K562 (cell line): ENCODE measurements around the gene LOXHD1. TPM values are rescaled to one million over a fixed set of nuclear protein-coding genes. Genes with fewer than 3 reads are reported as not detected.

Experiments
- ATAC-seq: fragments of 200-7000 bp; cut with Tn5 transposase; 3 replicates; pipeline ENCODE4 v1.9.1; 2020; ENCODE audit warnings: moderate library complexity
- BruUV-seq: library from RNA; stranded (reverse); fragments of 400-500 nt; replicated peaks from 2 replicates; lab custom pipeline; 2021; lab: Mats Ljungman, UMichigan
- CTCF ChIA-PET: fragments of 300-600 bp; formaldehyde crosslinking; extraction: SDS; loops from one replicate; lab custom pipeline; 2021; ENCODE audit warnings: low intra/inter-chr PET ratio; lab: Yijun Ruan, JAX
- POLR2A ChIA-PET: fragments of 300-600, 350-650 bp; sonication (Branson Sonifier 250); formaldehyde crosslinking; extraction: SDS; loops from one replicate; lab custom pipeline; 2021; ENCODE audit warnings: antibody characterized with exemption, inconsistent platforms; lab: Yijun Ruan, JAX
- DNase-seq, 4 experiments: peaks; one replicate each; pipeline versions ENCODE4 v3.0.0 to v3.0.0-alpha.2; 2011 to 2018; ENCODE audit warnings: low spot score in 3 of 4, mixed read lengths in 3 of 4; ENCODE audit errors: extremely low read depth in 1 of 4
- FAIRE-seq: peaks from 2 replicates; lab custom pipeline; 2011; peaks lifted over from hg19 to GRCh38; lab: Jason Lieb, UNC
- H2AFZ ChIP-seq: 2 replicates; pipeline ENCODE4 v1.6.0; 2011; ENCODE audit warnings: low read depth, low read length, control low read depth, inconsistent platforms
- H3K27ac ChIP-seq: fragments of 200-600 bp; 3 replicates; pipeline ENCODE4 v1.8.0; 2011; ENCODE audit warnings: low read depth, mild to moderate bottlenecking, control low read depth, inconsistent platforms, low read length, moderate library complexity, mixed read lengths; ENCODE audit errors: extremely low read depth
- H3K27me3 ChIP-seq, 2 experiments: fragments of 300-600 bp in 1 of 2; 2 replicates in 1 of 2; 3 replicates in 1 of 2; pipeline versions ENCODE4 v1.6.0 to v1.8.0; 2011; ENCODE audit warnings: inconsistent platforms in 2 of 2, low read length in 2 of 2, mild to moderate bottlenecking in 1 of 2, mixed read lengths in 1 of 2, moderate library complexity in 1 of 2; ENCODE audit not compliant: control insufficient read depth in 2 of 2, insufficient read depth in 2 of 2
- H3K36me3 ChIP-seq: fragments of 300-600 bp; 3 replicates; pipeline ENCODE4 v1.8.0; 2011; ENCODE audit warnings: mild to moderate bottlenecking, low read length, inconsistent platforms; ENCODE audit not compliant: control insufficient read depth, insufficient read depth
- H3K4me1 ChIP-seq, 2 experiments: fragments of 200-600 bp in 1 of 2; replicated peaks in 1 of 2; 2 replicates in 1 of 2; 3 replicates in 1 of 2; pipeline versions ENCODE4 v1.5.1 to v1.8.0; 2011; ENCODE audit warnings: inconsistent platforms in 2 of 2, low read length in 2 of 2, mild to moderate bottlenecking in 1 of 2, mixed read lengths in 1 of 2, moderate library complexity in 1 of 2; ENCODE audit not compliant: control insufficient read depth in 2 of 2, insufficient read depth in 2 of 2
- H3K4me2 ChIP-seq: 2 replicates; pipeline ENCODE4 v1.6.1; 2011; ENCODE audit warnings: low read length, control low read depth, inconsistent platforms, mixed read lengths; ENCODE audit not compliant: insufficient read depth
- H3K4me3 ChIP-seq: fragments of 200-600 bp; sonication (generic), shearing (Covaris generic); 2 replicates; pipeline ENCODE4 v1.5.1; 2016; ENCODE audit warnings: control low read depth, inconsistent platforms
- H3K79me2 ChIP-seq: fragments of 200-600 bp; 3 replicates; pipeline ENCODE4 v1.8.0; 2011; ENCODE audit warnings: low read length, inconsistent platforms; ENCODE audit not compliant: control insufficient read depth, insufficient read depth
- H3K9ac ChIP-seq, 2 experiments: 2 replicates each; pipeline versions ENCODE4 v1.6.0 to v1.6.1; 2011; ENCODE audit warnings: low read depth in 2 of 2, low read length in 2 of 2, control low read depth in 1 of 2, inconsistent platforms in 1 of 2, mild to moderate bottlenecking in 1 of 2, mixed read lengths in 1 of 2; ENCODE audit not compliant: insufficient read depth in 1 of 2
- H3K9me1 ChIP-seq: one replicate; pipeline ENCODE4 v1.6.0; 2011; ENCODE audit warnings: inconsistent platforms, mild to moderate bottlenecking, low read length, moderate library complexity; ENCODE audit not compliant: control insufficient read depth, insufficient read depth
- H3K9me3 ChIP-seq: replicated peaks from 2 replicates; pipeline ENCODE4 v1.5.1; 2011; ENCODE audit warnings: low read depth, low read length, inconsistent platforms; ENCODE audit not compliant: control insufficient read depth, insufficient read depth
- H4K20me1 ChIP-seq: replicated peaks from 2 replicates; pipeline ENCODE4 v1.6.1; 2011; ENCODE audit warnings: low read length, inconsistent platforms, mixed read lengths; ENCODE audit not compliant: control insufficient read depth, insufficient read depth
- HDAC6 ChIP-seq: IDR thresholded peaks from 2 replicates; pipeline ENCODE4 v1.6.1; 2012; ENCODE audit warnings: low read depth, mild to moderate bottlenecking, control low read depth, inconsistent platforms, low read length, moderate library complexity
- POLR2AphosphoS5 ChIP-seq: IDR thresholded peaks from 2 replicates; pipeline ENCODE4 v1.6.1; 2011; ENCODE audit warnings: mild to moderate bottlenecking, low read depth, low read length, moderate library complexity; ENCODE audit not compliant: control insufficient read depth, insufficient read depth
- WGBS: fragments of 100-300 bp; shearing (Covaris generic); methylation state at CpG from one replicate; pipeline ENCODE4 v1.1.6; 2016; ENCODE audit warnings: low coverage, mixed read lengths; ENCODE audit not compliant: insufficient coverage; ENCODE audit errors: missing lambda C conversion rate; 5-methylcytosine and 5-hydroxymethylcytosine counted together
- in situ Hi-C: fragments of 300-500 bp; cut with MboI; formaldehyde crosslinking; loops from 4 replicates; pipeline ENCODE4 v1.15.0; 2018; ENCODE audit warnings: inconsistent platforms, mixed read lengths
- intact Hi-C: fragments of 100-400 bp; cut with micrococcal nuclease; formaldehyde crosslinking; loops from 2 replicates; pipeline ENCODE4 v1.14.2; 2022
- polyA plus RNA-seq, 8 experiments: library from polyadenylated mRNA; depleted of rRNA in 4 of 8; stranded (reverse) in 5 of 8; unstranded in 3 of 8; fragments of >200 nt; fragmentation: Nextera tagmentation in 2 of 8; fragmentation: Illumina TruSeq in 1 of 8; extraction: Ambion mirVana in 2 of 8; extraction: Trizol in 1 of 8; gene quantifications; 2 replicates each; pipeline versions ENCODE4 v1.2.1 to v1.2.3, GENCODE V29; 2011 to 2014; ENCODE audit warnings: inconsistent platforms in 1 of 8, missing spikeins in 1 of 8
- total RNA-seq, 7 experiments: library from RNA; depleted of rRNA in 6 of 7; stranded (reverse); fragments of >200 nt in 6 of 7; fragmentation: Illumina TruSeq in 2 of 7; extraction: Trizol in 2 of 7; gene quantifications; 2 replicates each; pipeline versions ENCODE4 v1.2.1 to v1.2.3, GENCODE V29; 2011 to 2021; ENCODE audit warnings: low replicate concordance in 1 of 7
- TF ChIP-seq, protein P1 (sequence below): fragments of 250-450 bp; sonication (Bioruptor Pico); IDR thresholded peaks from 2 replicates; pipeline ENCODE4 v1.4.0; 2020; ENCODE audit warnings: mild to moderate bottlenecking, moderate library complexity

LOXHD1 gene
- total and polyA plus RNA-seq, 9 of the 15 experiments (the other 6 are each of a cell fraction or from before 2014, with no cell fraction given) = not detected

DNA sequence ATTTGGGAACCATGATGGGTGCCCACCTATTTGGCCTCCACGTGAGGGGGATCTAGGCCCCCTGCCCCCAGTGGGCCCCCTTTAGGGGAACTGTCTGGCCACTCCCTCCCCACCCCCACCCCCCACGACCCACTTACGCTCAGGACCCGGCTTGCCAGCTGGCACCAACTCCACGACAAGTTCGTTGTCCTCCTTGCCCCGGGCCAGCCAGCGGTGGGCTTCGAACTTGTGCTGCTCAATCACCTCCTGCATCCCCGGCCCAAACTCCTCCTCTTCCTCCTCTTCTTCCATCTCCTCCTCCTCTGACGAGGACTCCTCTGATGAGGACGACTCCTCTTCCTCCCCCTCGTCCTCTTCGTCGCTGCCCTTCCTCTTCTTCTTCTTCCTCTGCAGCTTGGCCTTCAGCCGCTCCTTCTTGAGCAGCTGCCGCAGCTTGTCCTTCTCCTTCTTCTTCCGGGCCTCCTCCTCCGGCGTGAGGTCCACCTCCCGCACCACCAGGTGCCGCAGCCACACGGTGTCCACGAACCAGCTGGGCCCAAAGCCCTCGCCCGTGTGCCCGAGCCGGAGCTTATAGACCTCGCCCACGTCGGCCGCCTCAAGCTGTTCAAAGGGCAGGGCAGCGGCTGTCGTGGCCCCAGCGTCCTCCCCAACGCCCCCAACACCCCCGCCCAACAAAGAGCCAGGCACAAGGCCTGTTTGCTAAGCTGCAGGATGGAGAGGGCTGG is 96.9 kb downstream of the LOXHD1 start:
- WGBS = 3% methylated on average over 6 of the region's 37 CpGs
- H2AFZ ChIP-seq = no peak overlapping the region
- no peaks in the 10 kb centered on the region for H3K36me3 ChIP-seq
- H3K79me2 ChIP-seq = no peaks in the 10 kb centered on the region
- H3K27me3 ChIP-seq = peaks cover 0 to 20% of the 10 kb centered on the region in 2 experiments; a peak in 2 of 5 replicates
- H3K9ac ChIP-seq = no peak overlapping the region
- no peaks in the 10 kb centered on the region for H4K20me1 ChIP-seq
- CTCF ChIA-PET = no interaction called here
- FAIRE-seq (no peak), DNase-seq (no peak), ATAC-seq (no peak)
- no peak overlapping the region for H3K4me2 ChIP-seq
- intact Hi-C loops = loop anchor here (10.0 kb wide), 1 partner anchor 65 kb away; no protein-coding TSS in a partner anchor
- H3K4me3 ChIP-seq = no peak overlapping the region
- H3K9me1 ChIP-seq = no peaks in the 10 kb centered on the region
- POLR2A ChIA-PET = no interaction called here
- H3K9me3 ChIP-seq = no peaks in the 10 kb centered on the region
- H3K27ac ChIP-seq = no peak overlapping the region
- no TSS peak for BruUV-seq
- TF ChIP-seq POLR2AphosphoS5 = no peak
- TF ChIP-seq, protein P1, sequence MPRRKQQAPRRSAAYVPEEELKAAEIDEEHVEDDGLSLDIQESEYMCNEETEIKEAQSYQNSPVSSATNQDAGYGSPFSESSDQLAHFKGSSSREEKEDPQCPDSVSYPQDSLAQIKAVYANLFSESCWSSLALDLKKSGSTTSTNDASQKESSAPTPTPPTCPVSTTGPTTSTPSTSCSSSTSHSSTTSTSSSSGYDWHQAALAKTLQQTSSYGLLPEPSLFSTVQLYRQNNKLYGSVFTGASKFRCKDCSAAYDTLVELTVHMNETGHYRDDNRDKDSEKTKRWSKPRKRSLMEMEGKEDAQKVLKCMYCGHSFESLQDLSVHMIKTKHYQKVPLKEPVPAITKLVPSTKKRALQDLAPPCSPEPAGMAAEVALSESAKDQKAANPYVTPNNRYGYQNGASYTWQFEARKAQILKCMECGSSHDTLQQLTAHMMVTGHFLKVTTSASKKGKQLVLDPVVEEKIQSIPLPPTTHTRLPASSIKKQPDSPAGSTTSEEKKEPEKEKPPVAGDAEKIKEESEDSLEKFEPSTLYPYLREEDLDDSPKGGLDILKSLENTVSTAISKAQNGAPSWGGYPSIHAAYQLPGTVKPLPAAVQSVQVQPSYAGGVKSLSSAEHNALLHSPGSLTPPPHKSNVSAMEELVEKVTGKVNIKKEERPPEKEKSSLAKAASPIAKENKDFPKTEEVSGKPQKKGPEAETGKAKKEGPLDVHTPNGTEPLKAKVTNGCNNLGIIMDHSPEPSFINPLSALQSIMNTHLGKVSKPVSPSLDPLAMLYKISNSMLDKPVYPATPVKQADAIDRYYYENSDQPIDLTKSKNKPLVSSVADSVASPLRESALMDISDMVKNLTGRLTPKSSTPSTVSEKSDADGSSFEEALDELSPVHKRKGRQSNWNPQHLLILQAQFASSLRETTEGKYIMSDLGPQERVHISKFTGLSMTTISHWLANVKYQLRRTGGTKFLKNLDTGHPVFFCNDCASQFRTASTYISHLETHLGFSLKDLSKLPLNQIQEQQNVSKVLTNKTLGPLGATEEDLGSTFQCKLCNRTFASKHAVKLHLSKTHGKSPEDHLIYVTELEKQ (CRISPR knock-in tag) = no peak
- no peak for TF ChIP-seq HDAC6
- in situ Hi-C loops = no loop called here
- no peaks in the 10 kb centered on the region for H3K4me1 ChIP-seq
